Measurements from ENCODE around the gene HOXD1.

HOXD1 gene

GRCh38 chr2:176159663-176160250 is 28.7 kb upstream of the HOXD1 start:
- no peak for TF ChIP-seq CTCF (conservative IDR thresholded peaks at IDR 0.05; ENCODE audit: low read length)
- no peak for DNase-seq (ENCODE audit: low read depth)
- H3K4me3 ChIP-seq (ENCODE audit: low read length): no peak overlapping the region

GRCh38 chr2:176160251-176160985 is 28.1 kb upstream of the HOXD1 start:
- no peak for TF ChIP-seq CTCF (conservative IDR thresholded peaks at IDR 0.05; ENCODE audit: low read length)

GRCh38 chr2:176160986-176161824 is 27.3 kb upstream of the HOXD1 start:
- TF ChIP-seq CTCF (conservative IDR thresholded peaks at IDR 0.05; ENCODE audit: low read length): no peak
- no peak for DNase-seq (ENCODE audit: low read depth)
- no peak overlapping the region for H3K4me3 ChIP-seq (ENCODE audit: low read length)

More at GRCh38 chr2:176160251-176160985, 28.1 kb upstream of the HOXD1 start:
- no peak overlapping the region for H3K4me3 ChIP-seq (ENCODE audit: low read length)
- DNase-seq (ENCODE audit: low read depth): no peak

- no peak for TF ChIP-seq CTCF (conservative IDR thresholded peaks at IDR 0.05; ENCODE audit: low read length)
- peak; percentile 74 for DNase-seq (ENCODE audit: low read depth)
- H3K4me3 ChIP-seq (ENCODE audit: low read length): peak overlapping the region; percentile 54
Measured at GRCh38 chr2:176161825-176162626, 26.4 kb upstream of the HOXD1 start.

GRCh38 chr2:176162911-176163671 is 25.4 kb upstream of the HOXD1 start:
- TF ChIP-seq CTCF (conservative IDR thresholded peaks at IDR 0.05; ENCODE audit: low read length): no peak
- no peak overlapping the region for H3K4me3 ChIP-seq (ENCODE audit: low read length)
- no peak for DNase-seq (ENCODE audit: low read depth)

GRCh38 chr2:176163672-176164056 is 24.8 kb upstream of the HOXD1 start:
- DNase-seq (ENCODE audit: low read depth): no peak
- no peak overlapping the region for H3K4me3 ChIP-seq (ENCODE audit: low read length)
- no peak for TF ChIP-seq CTCF (conservative IDR thresholded peaks at IDR 0.05; ENCODE audit: low read length)

All from AG10803 (cell line).